Naive B cell (primary cell): ENCODE measurements around the gene P2RX2. TPM values are rescaled to one million over a fixed set of nuclear protein-coding genes. Genes with fewer than 3 reads are reported as not detected.

Source experiments
- ATAC-seq, 2 donors: fragments of 150-1000 bp; cut with Tn5 transposase; 2 replicates each; pipeline ENCODE4 v1.10.0; 2021; ENCODE audit warnings: low read depth in 2 of 2, mild to moderate bottlenecking in 2 of 2, moderate library complexity in 2 of 2
- DNase-seq: peaks from one replicate; pipeline ENCODE4 v3.0.0; 2022
- H3K27ac Mint-ChIP-seq, 6 donors: one replicate each; pipeline ENCODE4 v1.8.0; 2020 to 2022; ENCODE audit warnings: mild to moderate bottlenecking in 6 of 6, mixed read lengths in 6 of 6, moderate library complexity in 5 of 6, inconsistent platforms in 2 of 6
- H3K27me3 Mint-ChIP-seq, 3 donors: one replicate each; pipeline ENCODE4 v1.8.0; 2021 to 2022; ENCODE audit warnings: mixed read lengths in 3 of 3, mild to moderate bottlenecking in 1 of 3
- H3K36me3 Mint-ChIP-seq, 2 donors: one replicate each; pipeline ENCODE4 v1.8.0; 2020 to 2022; ENCODE audit warnings: mixed read lengths in 2 of 2, inconsistent platforms in 1 of 2, mild to moderate bottlenecking in 1 of 2
- H3K4me1 Mint-ChIP-seq, 3 donors: one replicate each; pipeline ENCODE4 v1.8.0; 2020 to 2022; ENCODE audit warnings: mixed read lengths in 3 of 3, inconsistent platforms in 1 of 3, mild to moderate bottlenecking in 1 of 3, moderate library complexity in 1 of 3
- H3K4me3 Mint-ChIP-seq, 8 donors: one replicate each; pipeline ENCODE4 v1.8.0; 2020 to 2022; ENCODE audit warnings: mild to moderate bottlenecking in 8 of 8, mixed read lengths in 8 of 8, moderate library complexity in 8 of 8, inconsistent platforms in 2 of 8
- H3K9me3 Mint-ChIP-seq, 7 donors: one replicate each; pipeline ENCODE4 v1.8.0; 2020 to 2022; ENCODE audit warnings: mixed read lengths in 7 of 7, mild to moderate bottlenecking in 5 of 7, inconsistent platforms in 2 of 7, moderate library complexity in 1 of 7
- polyA plus RNA-seq, 6 donors: library from polyadenylated mRNA; unstranded; fragments of 300-500 nt; fragmentation: Illumina TruSeq; gene quantifications; one replicate each; pipeline ENCODE4 v1.2.3, GENCODE V29; 2021; ENCODE audit warnings: low read depth in 6 of 6

P2RX2 gene
- polyA plus RNA-seq, 6 donors from 2014 or later, result not detected

DNA sequence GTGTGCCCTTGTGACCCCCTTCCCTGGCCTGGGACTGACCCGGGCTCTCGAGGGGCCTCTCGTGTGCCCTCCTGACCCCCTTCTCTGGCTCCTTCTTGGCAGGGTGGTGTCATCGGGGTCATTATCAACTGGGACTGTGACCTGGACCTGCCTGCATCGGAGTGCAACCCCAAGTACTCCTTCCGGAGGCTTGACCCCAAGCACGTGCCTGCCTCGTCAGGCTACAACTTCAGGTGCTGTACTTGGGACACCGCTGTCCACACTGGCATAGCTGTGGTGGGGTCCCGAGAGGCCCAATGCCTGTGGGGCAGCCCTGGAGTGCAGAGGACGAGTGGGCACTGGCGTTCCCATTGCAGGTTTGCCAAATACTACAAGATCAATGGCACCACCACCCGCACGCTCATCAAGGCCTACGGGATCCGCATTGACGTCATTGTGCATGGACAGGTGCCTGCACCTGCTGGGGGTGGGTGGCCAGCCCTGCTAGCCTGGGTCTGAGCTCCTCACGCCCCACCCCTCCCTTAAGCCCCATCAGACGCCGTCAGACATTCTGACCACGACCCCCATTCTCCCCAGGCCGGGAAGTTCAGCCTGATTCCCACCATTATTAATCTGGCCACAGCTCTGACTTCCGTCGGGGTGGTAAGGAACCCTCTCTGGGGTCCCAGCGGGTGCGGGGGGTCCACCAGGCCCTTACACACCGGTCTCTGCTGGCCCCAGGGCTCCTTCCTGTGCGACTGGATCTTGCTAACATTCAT is 2.5 kb downstream of the P2RX2 start:
- Mint-ChIP-seq H3K9me3 (peaks cover 0 to 18% (median 9%) of the 10 kb centered on the region in 7 donors), H3K27me3 (peaks cover 8 to 27% (median 20%) of the 10 kb centered on the region in 3 donors), H3K36me3 (peaks cover 6 to 18% of the 10 kb centered on the region in 2 donors), H3K27ac (no peak overlapping the region), H3K4me3 (peak overlapping the region in 2 of 8 donors; percentile 15 to 44), H3K4me1 (peaks cover 6 to 13% (median 9%) of the 10 kb centered on the region in 3 donors)
- DNase-seq (no peak), ATAC-seq (no peak)

DNA sequence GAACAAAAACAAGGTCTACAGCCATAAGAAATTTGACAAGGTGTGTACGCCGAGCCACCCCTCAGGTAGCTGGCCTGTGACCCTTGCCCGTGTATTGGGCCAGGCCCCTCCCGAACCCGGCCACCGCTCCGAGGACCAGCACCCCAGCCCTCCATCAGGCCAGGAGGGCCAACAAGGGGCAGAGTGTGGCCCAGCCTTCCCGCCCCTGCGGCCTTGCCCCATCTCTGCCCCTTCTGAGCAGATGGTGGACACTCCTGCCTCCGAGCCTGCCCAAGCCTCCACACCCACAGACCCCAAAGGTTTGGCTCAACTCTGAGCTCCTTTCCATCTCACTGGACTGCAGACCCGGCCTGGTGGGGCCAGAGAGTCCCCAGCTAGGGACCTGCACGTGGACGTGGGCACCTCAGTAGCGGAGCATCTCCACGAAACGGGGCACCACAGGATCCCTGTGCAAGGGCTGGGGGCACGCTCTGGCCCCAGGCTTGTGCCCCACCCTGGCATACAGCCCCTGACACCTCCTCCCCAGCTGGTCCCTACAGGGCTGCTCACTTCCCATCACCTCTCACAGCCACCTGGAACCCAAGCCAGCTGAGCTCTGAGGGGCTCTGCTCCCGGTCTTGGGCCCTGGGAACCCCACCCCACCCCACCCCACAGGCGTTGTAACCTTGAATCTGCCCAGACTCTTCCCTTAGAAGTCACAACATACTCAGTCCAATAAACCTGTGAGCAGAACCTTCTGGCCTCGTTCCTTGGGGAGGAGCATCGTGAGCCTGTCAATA is 3.3 kb downstream of the P2RX2 start:
- Mint-ChIP-seq H3K9me3 (peaks cover 0 to 14% (median 9%) of the 10 kb centered on the region in 7 donors), H3K4me1 (peaks cover 6 to 13% (median 9%) of the 10 kb centered on the region in 3 donors), H3K4me3 (no peak overlapping the region), H3K27me3 (peaks cover 8 to 21% (median 15%) of the 10 kb centered on the region in 3 donors), H3K27ac (no peak overlapping the region), H3K36me3 (peaks cover 6 to 18% of the 10 kb centered on the region in 2 donors)
- ATAC-seq (no peak), DNase-seq (no peak)

DNA sequence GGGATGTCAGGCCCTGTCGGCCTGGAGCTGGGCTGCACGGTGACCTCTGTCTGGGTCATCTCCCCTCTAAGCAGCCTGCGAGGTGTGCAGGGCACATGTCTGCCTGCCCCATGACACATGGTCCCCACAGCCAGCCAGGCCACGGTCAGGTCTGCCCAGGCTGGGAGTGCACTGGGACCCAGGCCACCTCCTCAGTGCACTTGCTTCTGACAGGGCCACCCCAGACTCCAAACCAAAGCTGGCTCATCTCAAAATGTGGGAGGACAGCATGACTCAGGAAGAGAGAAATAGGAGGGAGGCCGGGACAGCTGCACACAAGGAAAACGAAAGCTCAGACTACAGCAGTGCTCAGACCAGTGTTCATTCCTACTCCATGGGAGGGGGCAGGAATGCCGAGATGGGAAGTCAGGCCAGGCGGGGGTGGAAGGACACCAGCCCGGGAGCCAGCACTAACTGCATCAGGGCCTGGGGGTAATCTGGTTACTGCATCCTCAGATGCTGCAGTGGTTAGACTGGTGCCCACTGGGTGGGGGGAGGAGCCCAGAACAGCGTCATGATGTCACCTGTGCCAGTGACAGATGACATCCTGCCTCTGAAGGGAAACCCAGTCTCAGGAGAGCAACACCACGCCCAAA is 4.0 kb downstream of the P2RX2 start:
- peaks cover 5 to 16% (median 9%) of the 10 kb centered on the region in 3 donors for H3K27me3 Mint-ChIP-seq
- ATAC-seq, result no peak

DNA sequence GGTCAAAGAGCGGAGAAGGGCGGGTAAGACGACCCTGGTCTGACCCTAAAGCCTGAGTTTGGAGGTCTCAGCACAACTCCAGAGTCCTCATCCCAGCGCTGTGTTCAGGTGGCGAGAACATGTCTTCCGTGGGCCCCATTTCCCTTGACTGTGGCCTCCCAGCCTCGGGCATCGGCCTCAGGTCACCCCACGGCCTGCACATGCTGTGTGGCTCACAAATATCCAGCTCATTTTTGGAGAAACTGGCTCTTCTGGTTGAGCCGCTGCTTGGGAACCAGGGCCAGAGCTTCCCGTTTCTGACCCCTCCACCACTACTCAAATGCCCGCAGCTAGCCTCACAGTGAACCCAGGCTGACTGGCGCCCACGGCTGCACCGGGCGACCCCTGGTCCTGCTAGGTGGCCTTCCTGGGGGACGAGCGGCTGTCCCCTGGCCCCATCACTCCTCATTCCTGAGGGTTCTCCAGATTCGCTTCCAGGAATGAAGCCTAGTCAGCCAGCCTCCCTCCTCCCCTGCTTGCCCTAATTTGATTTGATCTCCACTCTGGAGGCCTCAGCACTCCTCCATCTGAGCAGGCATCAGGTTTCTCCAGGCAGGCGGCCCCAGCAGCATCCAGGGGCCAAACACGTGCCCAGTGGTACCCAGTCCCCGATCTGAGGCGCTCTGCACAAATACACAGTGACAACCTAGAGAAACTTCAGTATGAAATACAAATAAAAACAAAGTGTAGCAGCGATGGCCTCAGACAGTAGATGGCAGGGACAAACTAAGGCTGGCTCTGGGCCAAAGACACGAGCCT is 4.7 kb downstream of the P2RX2 start:
- Mint-ChIP-seq H3K27ac (peak overlapping the region in 1 of 6 donors; percentile 76), H3K4me3 (peak overlapping the region in 1 of 8 donors; percentile 63), H3K36me3 (peaks cover 0 to 9% of the 10 kb centered on the region in 2 donors), H3K4me1 (peaks cover 0 to 6% (median under 1%) of the 10 kb centered on the region in 3 donors), H3K9me3 (no peaks in the 10 kb centered on the region), H3K27me3 (peaks cover 0 to 8% (median 2%) of the 10 kb centered on the region in 3 donors)
- ATAC-seq, result no peak
- DNase-seq, result no peak

More for the DNA sequence above, 4.0 kb downstream of the P2RX2 start:
- DNase-seq, result no peak
- Mint-ChIP-seq H3K9me3 (peaks cover 0 to 7% (median 3%) of the 10 kb centered on the region in 7 donors), H3K36me3 (peaks cover 5 to 16% of the 10 kb centered on the region in 2 donors), H3K4me1 (peaks cover 6 to 13% (median 8%) of the 10 kb centered on the region in 3 donors), H3K27ac (peak overlapping the region in 1 of 6 donors; percentile 76), H3K4me3 (no peak overlapping the region)

DNA sequence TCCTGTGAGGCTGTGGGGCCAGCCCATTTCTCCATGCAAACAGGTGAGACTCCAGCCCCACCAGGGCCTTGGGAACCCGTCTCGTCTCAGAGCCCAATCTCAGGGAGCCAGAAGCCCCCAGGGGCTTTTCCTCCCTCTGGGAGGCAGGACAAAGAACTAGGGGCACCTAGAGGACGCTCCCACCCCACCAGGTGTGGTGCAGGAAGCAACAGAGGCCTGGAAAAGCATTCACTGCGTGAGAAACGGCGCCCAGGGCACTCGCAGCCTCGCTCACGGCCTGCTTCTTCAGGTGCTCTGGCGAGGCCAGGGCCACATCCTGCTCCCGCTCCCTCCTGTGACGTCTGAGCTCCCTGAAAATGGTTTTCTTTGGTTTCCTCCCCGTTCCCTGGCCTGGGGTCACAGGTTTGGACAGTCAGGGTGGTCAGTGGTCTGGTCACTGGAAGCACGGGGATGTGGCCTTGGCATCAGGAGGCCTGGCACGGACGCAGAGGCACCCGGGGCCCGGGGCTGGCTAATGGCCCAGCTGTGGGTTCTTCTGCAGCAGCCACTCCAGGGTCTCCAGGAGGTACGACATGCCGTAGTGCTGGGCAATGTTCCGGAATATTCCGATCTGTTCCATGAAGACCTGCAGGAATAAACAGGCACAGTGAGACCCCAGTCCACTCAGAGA is 5.7 kb downstream of the P2RX2 start:
- no peak for ATAC-seq
- no peak overlapping the region for H3K27ac Mint-ChIP-seq

GRCh38 chr12:132624910-132625630 is 6.5 kb downstream of the P2RX2 start:
- H3K4me1 Mint-ChIP-seq, result peaks cover 0 to 6% (median 0%) of the 10 kb centered on the region in 3 donors
- H3K4me3 Mint-ChIP-seq, result no peak overlapping the region
- peak overlapping the region in 1 of 6 donors; percentile 59 for H3K27ac Mint-ChIP-seq
- no peak for ATAC-seq
- H3K36me3 Mint-ChIP-seq, result peaks cover 16% of the 10 kb centered on the region in 2 donors
- no peak for DNase-seq
- H3K27me3 Mint-ChIP-seq, result peaks cover 0 to 5% (median 0%) of the 10 kb centered on the region in 3 donors
- H3K9me3 Mint-ChIP-seq, result no peaks in the 10 kb centered on the region

More for the DNA sequence above, 5.7 kb downstream of the P2RX2 start:
- Mint-ChIP-seq H3K4me3 (no peak overlapping the region), H3K4me1 (peaks cover 0 to 6% (median 0%) of the 10 kb centered on the region in 3 donors), H3K9me3 (no peaks in the 10 kb centered on the region), H3K27me3 (peaks cover 0 to 7% (median 0%) of the 10 kb centered on the region in 3 donors), H3K36me3 (peaks cover 8% of the 10 kb centered on the region in 2 donors)
- DNase-seq, result no peak

DNA sequence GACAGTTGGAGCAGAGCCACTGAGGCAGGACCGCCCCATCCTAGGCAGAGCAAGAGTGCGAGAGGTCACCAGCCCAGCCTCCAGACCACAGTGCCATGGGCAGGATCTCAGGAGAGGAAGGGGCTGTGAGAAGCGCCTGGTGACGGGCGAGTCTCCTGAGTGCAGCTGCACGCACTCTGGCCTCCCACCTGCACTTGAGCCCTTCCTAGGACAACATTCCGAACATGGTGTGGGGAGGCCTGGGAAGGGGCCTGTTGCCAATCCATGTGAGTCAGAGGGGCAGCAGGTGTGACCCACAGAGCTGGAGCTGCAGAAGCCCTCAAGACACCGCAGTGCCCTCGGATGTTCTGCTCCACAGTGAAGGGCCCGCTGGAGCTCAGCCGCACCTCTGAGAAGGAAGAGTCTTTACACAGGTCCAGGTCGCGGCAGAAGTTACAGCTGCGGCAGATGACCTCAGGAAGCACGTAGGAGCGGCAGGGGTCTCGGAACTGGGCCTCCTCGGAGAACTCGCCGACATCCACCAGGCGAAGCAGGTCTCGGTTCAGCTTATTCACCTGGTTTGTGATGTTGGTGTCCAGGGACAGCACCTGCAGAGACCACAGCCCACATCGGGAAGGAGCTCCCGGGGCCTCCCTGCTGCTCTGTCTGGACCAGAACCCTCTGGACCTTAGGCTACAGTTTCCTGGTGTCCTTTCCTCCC is 7.3 kb downstream of the P2RX2 start:
- Mint-ChIP-seq H3K4me1 (peaks cover 0 to 6% (median 0%) of the 10 kb centered on the region in 3 donors), H3K36me3 (peaks cover 19 to 20% of the 10 kb centered on the region in 2 donors), H3K27me3 (no peaks in the 10 kb centered on the region), H3K27ac (no peak overlapping the region), H3K4me3 (no peak overlapping the region), H3K9me3 (no peaks in the 10 kb centered on the region)
- ATAC-seq (no peak), DNase-seq (no peak)

DNA sequence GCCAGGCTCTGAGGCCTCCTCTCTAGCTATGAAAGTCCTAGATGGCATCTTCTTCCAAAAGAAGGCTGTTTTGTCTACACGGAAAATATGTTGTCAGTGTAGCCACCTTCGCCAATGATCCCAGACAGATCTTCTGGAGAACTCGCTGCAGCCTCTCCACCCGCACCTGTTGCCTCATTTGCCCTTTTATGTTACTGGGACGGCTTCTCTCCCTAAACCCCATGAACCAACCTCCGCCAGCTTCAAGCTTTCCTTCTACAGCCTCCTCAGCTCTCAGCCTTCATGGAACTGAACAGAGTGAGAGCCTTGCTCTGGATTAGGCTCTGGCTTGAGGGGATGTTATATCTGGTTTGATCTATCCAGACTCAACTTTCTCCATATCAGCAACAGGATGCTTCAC is 10.8 kb downstream of the P2RX2 start:
- H3K27me3 Mint-ChIP-seq, result no peaks in the 10 kb centered on the region
- ATAC-seq (no peak), DNase-seq (no peak)
- H3K36me3 Mint-ChIP-seq, result peaks cover 24 to 35% of the 10 kb centered on the region in 2 donors
- no peak overlapping the region for H3K27ac Mint-ChIP-seq
- no peaks in the 10 kb centered on the region for H3K9me3 Mint-ChIP-seq
- H3K4me1 Mint-ChIP-seq, result peaks cover 0 to 10% (median 5%) of the 10 kb centered on the region in 3 donors
- H3K4me3 Mint-ChIP-seq, result no peak overlapping the region

DNA sequence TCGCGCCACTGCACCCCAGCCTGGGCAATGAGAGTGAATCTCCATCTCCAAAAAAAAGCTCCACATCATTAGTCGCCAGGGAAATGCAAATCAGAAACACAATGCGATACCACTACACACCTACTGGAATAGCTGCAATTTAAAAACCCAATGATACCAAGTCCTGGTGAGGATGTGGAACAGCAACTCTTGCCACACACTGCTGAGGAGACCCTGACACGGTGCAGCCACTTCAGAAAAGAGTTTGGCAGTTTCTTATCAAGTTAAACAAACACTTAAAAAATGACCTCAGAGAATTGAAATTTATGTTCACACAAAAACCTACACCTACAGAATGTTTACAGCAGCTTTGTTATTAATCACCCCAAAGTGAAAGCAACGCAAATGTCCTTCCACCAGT is 12.1 kb downstream of the P2RX2 start:
- peaks cover 28 to 41% of the 10 kb centered on the region in 2 donors for H3K36me3 Mint-ChIP-seq

GRCh38 chr12:132631666-132632065 is 13.1 kb downstream of the P2RX2 start:
- H3K9me3 Mint-ChIP-seq, result no peaks in the 10 kb centered on the region
- peaks cover 5 to 16% (median 8%) of the 10 kb centered on the region in 3 donors for H3K4me1 Mint-ChIP-seq
- no peak overlapping the region for H3K27ac Mint-ChIP-seq
- ATAC-seq (no peak), DNase-seq (no peak)
- H3K36me3 Mint-ChIP-seq, result peaks cover 32 to 47% of the 10 kb centered on the region in 2 donors
- no peaks in the 10 kb centered on the region for H3K27me3 Mint-ChIP-seq
- peak overlapping the region in 1 of 8 donors; percentile 52 for H3K4me3 Mint-ChIP-seq

More for the DNA sequence above, 12.1 kb downstream of the P2RX2 start:
- Mint-ChIP-seq H3K4me3 (no peak overlapping the region), H3K4me1 (peaks cover 5 to 16% (median 8%) of the 10 kb centered on the region in 3 donors), H3K9me3 (no peaks in the 10 kb centered on the region), H3K27ac (no peak overlapping the region), H3K27me3 (no peaks in the 10 kb centered on the region)
- ATAC-seq (no peak), DNase-seq (no peak)

DNA sequence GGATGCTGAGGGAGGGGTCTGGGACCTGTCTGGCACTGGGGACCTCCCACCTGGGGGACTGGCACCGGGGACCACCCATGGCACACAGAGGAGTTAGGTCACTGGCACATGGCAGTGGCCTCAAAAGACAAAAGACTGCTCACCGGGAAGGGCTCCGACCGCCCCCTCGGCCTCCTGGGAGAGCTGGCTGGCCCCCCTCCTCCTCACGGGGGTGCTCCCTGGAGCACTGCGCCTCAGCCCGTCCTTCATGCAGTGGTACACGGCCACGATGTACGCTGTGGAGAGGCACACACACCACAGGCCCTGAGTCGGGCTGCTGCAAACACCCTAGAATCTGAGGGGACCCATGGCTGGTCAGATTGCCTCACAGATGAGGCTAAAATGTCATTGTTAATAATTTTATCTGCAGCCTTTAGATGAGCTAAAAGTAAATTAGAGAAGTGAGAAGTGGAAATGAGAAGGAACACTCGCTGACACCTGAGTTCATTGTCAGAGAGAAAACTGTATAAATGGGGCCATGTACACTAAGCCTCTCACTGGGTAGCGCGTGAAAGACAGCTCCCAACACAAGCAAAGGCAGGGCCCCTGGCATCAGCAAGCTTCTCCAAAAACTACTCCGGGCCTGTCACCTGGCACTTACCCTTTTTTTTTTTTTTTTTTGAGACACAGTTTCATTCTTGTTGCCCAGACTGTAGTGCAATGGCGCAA is 14.1 kb downstream of the P2RX2 start:
- ATAC-seq (peak; percentile 73 to 76), DNase-seq (peak; percentile 42)
- peaks cover 5 to 16% (median 8%) of the 10 kb centered on the region in 3 donors for H3K4me1 Mint-ChIP-seq
- H3K9me3 Mint-ChIP-seq, result no peaks in the 10 kb centered on the region
- H3K4me3 Mint-ChIP-seq, result peak overlapping the region in 4 of 8 donors; percentile 16 to 42 (median 28)
- peak overlapping the region in 3 of 6 donors; percentile 53 to 84 (median 79) for H3K27ac Mint-ChIP-seq
- peaks cover 38 to 47% of the 10 kb centered on the region in 2 donors for H3K36me3 Mint-ChIP-seq
- no peaks in the 10 kb centered on the region for H3K27me3 Mint-ChIP-seq
